ENCODE measurements around the gene GFER.

DNA sequence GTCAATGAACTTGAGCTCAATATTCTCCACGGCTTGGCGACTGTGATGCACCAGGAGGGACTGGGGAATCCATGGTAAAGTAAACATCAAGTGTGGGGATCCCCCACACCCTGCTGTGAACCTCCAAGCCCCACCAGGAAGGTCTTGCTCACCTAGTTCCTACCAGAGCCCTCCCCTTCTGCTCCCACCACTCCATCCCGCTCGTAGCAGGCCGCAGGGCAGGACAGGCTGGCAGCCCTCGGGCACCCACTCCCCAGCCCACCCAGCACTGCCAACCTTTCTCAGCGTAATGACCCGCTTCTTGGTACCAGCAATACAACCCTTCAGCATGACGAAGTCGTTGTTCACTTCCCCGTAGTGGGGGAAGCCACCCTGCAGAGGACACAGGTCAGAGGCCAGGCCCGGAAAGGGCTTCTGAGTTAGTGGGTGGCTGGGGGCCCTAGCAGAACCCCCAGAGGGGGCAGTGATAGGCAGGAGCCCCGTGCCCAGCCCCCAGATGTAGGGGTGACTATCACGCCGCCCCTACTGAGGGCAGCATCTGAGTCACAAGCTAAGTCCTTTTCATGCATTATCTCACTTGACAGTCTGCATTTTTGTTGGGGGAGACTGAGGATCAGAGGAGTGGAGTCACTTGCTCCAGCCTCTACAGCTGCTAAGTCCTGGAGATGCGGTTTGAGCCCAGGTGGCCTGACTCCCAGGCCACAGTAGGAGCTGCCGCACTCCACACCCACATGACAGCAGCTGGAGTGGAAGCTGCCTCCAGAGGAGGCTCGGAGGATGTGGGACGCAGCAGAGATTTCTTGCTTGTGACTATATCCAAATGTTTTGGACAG is 38.2 kb upstream of the GFER start:
- TF ChIP-seq, protein P1, sequence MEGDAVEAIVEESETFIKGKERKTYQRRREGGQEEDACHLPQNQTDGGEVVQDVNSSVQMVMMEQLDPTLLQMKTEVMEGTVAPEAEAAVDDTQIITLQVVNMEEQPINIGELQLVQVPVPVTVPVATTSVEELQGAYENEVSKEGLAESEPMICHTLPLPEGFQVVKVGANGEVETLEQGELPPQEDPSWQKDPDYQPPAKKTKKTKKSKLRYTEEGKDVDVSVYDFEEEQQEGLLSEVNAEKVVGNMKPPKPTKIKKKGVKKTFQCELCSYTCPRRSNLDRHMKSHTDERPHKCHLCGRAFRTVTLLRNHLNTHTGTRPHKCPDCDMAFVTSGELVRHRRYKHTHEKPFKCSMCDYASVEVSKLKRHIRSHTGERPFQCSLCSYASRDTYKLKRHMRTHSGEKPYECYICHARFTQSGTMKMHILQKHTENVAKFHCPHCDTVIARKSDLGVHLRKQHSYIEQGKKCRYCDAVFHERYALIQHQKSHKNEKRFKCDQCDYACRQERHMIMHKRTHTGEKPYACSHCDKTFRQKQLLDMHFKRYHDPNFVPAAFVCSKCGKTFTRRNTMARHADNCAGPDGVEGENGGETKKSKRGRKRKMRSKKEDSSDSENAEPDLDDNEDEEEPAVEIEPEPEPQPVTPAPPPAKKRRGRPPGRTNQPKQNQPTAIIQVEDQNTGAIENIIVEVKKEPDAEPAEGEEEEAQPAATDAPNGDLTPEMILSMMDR (IDR thresholded peaks at IDR 0.05), result no peak
- TF ChIP-seq EZH2 (IDR thresholded peaks at IDR 0.05; ENCODE audit: borderline replicate concordance, insufficient read depth, low read depth, low read length, poor library complexity, severe bottlenecking), result no peak
